ENCODE data around the gene DCP2. TPM values are rescaled to one million over a fixed set of nuclear protein-coding genes. Genes with fewer than 3 reads are reported as not detected.

DCP2 gene
- total and polyA plus RNA-seq, 4 donors = 9.5 to 91.5 (median 29.5) TPM

- H3K36me3 ChIP-seq (ENCODE audit: control insufficient read depth in 4 of 4, insufficient read depth in 4 of 4, low read length in 4 of 4) = peaks cover 6 to 24% (median 11%) of the 10 kb centered on the region in 4 donors
- ATAC-seq (ENCODE audit: insufficient read depth, low FRiP score) (no peak), DNase-seq (no peak)
- H3K27ac ChIP-seq (ENCODE audit: low read depth in 1 of 2, low read length in 1 of 2) = no peak overlapping the region
- 92 to 93% methylated on average over 2 of the region's 2 CpGs for WGBS, 2 donors
- no peak overlapping the region for H3K9ac ChIP-seq (ENCODE audit: insufficient read depth in 1 of 2, low read length in 2 of 2)
- H3K4me3 ChIP-seq = no peak overlapping the region
- no peaks in the 10 kb centered on the region for H3K27me3 ChIP-seq (ENCODE audit: control insufficient read depth in 3 of 3, insufficient read depth in 3 of 3, low read length in 2 of 3)
- H3K9me3 ChIP-seq (ENCODE audit: control insufficient read depth in 4 of 4, insufficient read depth in 3 of 4, low read length in 3 of 4) = no peaks in the 10 kb centered on the region
- TF ChIP-seq, protein P1, sequence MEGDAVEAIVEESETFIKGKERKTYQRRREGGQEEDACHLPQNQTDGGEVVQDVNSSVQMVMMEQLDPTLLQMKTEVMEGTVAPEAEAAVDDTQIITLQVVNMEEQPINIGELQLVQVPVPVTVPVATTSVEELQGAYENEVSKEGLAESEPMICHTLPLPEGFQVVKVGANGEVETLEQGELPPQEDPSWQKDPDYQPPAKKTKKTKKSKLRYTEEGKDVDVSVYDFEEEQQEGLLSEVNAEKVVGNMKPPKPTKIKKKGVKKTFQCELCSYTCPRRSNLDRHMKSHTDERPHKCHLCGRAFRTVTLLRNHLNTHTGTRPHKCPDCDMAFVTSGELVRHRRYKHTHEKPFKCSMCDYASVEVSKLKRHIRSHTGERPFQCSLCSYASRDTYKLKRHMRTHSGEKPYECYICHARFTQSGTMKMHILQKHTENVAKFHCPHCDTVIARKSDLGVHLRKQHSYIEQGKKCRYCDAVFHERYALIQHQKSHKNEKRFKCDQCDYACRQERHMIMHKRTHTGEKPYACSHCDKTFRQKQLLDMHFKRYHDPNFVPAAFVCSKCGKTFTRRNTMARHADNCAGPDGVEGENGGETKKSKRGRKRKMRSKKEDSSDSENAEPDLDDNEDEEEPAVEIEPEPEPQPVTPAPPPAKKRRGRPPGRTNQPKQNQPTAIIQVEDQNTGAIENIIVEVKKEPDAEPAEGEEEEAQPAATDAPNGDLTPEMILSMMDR (IDR thresholded peaks at IDR 0.05; ENCODE audit: control extremely low read depth, extremely low read depth) = no peak
- H3K4me1 ChIP-seq (ENCODE audit: control insufficient read depth in 5 of 5, insufficient read depth in 5 of 5, low read length in 5 of 5) = peaks cover 0 to 5% (median 0%) of the 10 kb centered on the region in 5 donors
Measured at GRCh38 chr5:113000466-113000865, 23.9 kb downstream of the DCP2 start.

GRCh38 chr5:113002423-113002822, 25.8 kb downstream of the DCP2 start:
- WGBS, 2 donors = 94 to 99% methylated on average over 5 of the region's 5 CpGs
- Histone ChIP-seq H3K9me3 (ENCODE audit: control insufficient read depth in 4 of 4, insufficient read depth in 3 of 4, low read length in 3 of 4) (no peaks in the 10 kb centered on the region), H3K9ac (ENCODE audit: insufficient read depth in 1 of 2, low read length in 2 of 2) (no peak overlapping the region), H3K27ac (ENCODE audit: low read depth in 1 of 2, low read length in 1 of 2) (no peak overlapping the region), H3K36me3 (ENCODE audit: control insufficient read depth in 4 of 4, insufficient read depth in 4 of 4, low read length in 4 of 4) (peaks cover 6 to 28% (median 17%) of the 10 kb centered on the region in 4 donors), H3K27me3 (ENCODE audit: control insufficient read depth in 3 of 3, insufficient read depth in 3 of 3, low read length in 2 of 3) (no peaks in the 10 kb centered on the region), H3K4me1 (ENCODE audit: control insufficient read depth in 5 of 5, insufficient read depth in 5 of 5, low read length in 5 of 5) (no peaks in the 10 kb centered on the region), H3K4me3 (no peak overlapping the region)
- DNase-seq (no peak), ATAC-seq (ENCODE audit: insufficient read depth, low FRiP score) (no peak)
- TF ChIP-seq, protein P1 (IDR thresholded peaks at IDR 0.05; ENCODE audit: control extremely low read depth, extremely low read depth) = no peak

GRCh38 chr5:113003763-113004162, 27.2 kb downstream of the DCP2 start:
- H3K9ac ChIP-seq (ENCODE audit: insufficient read depth in 1 of 2, low read length in 2 of 2) = no peak overlapping the region
- DNase-seq = no peak
- H3K27ac ChIP-seq (ENCODE audit: low read depth in 1 of 2, low read length in 1 of 2) = no peak overlapping the region
- no peaks in the 10 kb centered on the region for H3K27me3 ChIP-seq (ENCODE audit: control insufficient read depth in 3 of 3, insufficient read depth in 3 of 3, low read length in 2 of 3)
- TF ChIP-seq, protein P1 (IDR thresholded peaks at IDR 0.05; ENCODE audit: control extremely low read depth, extremely low read depth) = no peak
- ATAC-seq (ENCODE audit: insufficient read depth, low FRiP score) = no peak
- H3K9me3 ChIP-seq (ENCODE audit: control insufficient read depth in 4 of 4, insufficient read depth in 3 of 4, low read length in 3 of 4) = no peaks in the 10 kb centered on the region
- peaks cover 6 to 30% (median 21%) of the 10 kb centered on the region in 4 donors for H3K36me3 ChIP-seq (ENCODE audit: control insufficient read depth in 4 of 4, insufficient read depth in 4 of 4, low read length in 4 of 4)
- WGBS, 2 donors = 79 to 91% methylated on average over 3 of the region's 3 CpGs
- H3K4me1 ChIP-seq (ENCODE audit: control insufficient read depth in 5 of 5, insufficient read depth in 5 of 5, low read length in 5 of 5) = no peaks in the 10 kb centered on the region
- H3K4me3 ChIP-seq = no peak overlapping the region

DNA sequence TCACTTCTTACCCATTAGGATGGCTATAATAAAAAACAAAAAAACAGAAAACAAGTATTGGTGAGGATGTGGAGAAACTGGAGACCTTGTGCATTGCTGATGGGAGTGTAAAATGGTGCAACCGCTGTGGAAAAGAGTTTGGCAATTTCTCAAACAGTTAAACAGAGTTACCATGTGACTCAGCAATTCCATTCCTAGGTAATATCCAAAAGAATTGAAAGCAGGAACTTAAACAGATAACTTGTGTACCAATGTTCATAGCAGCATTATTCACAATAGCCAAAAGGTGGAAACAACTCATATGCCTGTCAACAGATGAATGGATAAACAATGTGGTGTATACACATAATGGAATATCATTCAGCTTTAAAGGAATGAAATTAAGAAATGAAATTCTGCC, 28.9 kb downstream of the DCP2 start:
- Histone ChIP-seq H3K9me3 (ENCODE audit: control insufficient read depth in 4 of 4, insufficient read depth in 3 of 4, low read length in 3 of 4) (no peaks in the 10 kb centered on the region), H3K36me3 (ENCODE audit: control insufficient read depth in 4 of 4, insufficient read depth in 4 of 4, low read length in 4 of 4) (peaks cover 6 to 31% (median 17%) of the 10 kb centered on the region in 4 donors), H3K4me1 (ENCODE audit: control insufficient read depth in 5 of 5, insufficient read depth in 5 of 5, low read length in 5 of 5) (no peaks in the 10 kb centered on the region), H3K4me3 (no peak overlapping the region), H3K27ac (ENCODE audit: low read depth in 1 of 2, low read length in 1 of 2) (no peak overlapping the region), H3K27me3 (ENCODE audit: control insufficient read depth in 3 of 3, insufficient read depth in 3 of 3, low read length in 2 of 3) (no peaks in the 10 kb centered on the region), H3K9ac (ENCODE audit: insufficient read depth in 1 of 2, low read length in 2 of 2) (no peak overlapping the region)
- WGBS, 2 donors = 52 to 85% methylated on average over 1 of the region's 1 CpG
- TF ChIP-seq, protein P1 (IDR thresholded peaks at IDR 0.05; ENCODE audit: control extremely low read depth, extremely low read depth) = no peak
- DNase-seq (no peak), ATAC-seq (ENCODE audit: insufficient read depth, low FRiP score) (no peak)

All from lung (tissue), 12 donors.